GM23338 (cell line): ENCODE data around the gene KLHDC9. TPM values are rescaled to one million over a fixed set of nuclear protein-coding genes. Genes with fewer than 3 reads are reported as not detected.

Source experiments
- ATAC-seq: fragments of 200-7000 bp; cut with Tn5 transposase; 3 replicates; pipeline ENCODE4 v1.9.1; 2020
- DNase-seq: peaks from one replicate; pipeline ENCODE4 v3.0.0-alpha.2; 2015; ENCODE audit warnings: low spot score
- H2AFZ ChIP-seq: fragments of 200-600 bp; sonication (generic); 2 replicates; pipeline ENCODE4 v1.8.0; 2016; ENCODE audit warnings: antibody characterized with exemption, mild to moderate bottlenecking, moderate library complexity
- H3F3A ChIP-seq: fragments of 200-600 bp; sonication (generic); replicated peaks from 2 replicates; pipeline ENCODE4 v1.8.0; 2017; ENCODE audit warnings: antibody characterized with exemption, mixed run types, low read depth
- H3K27ac ChIP-seq: fragments of 200-600 bp; sonication (generic); 2 replicates; pipeline ENCODE4 v1.6.1; 2016; ENCODE audit warnings: low read depth
- H3K27me3 ChIP-seq: fragments of 200-600 bp; sonication (generic); 2 replicates; pipeline ENCODE4 v1.8.0; 2016; ENCODE audit warnings: mild to moderate bottlenecking, mixed run types, moderate library complexity; ENCODE audit not compliant: insufficient read depth
- H3K36me3 ChIP-seq: fragments of 200-600 bp; sonication (generic); 2 replicates; pipeline ENCODE4 v1.8.0; 2016; ENCODE audit warnings: mild to moderate bottlenecking; ENCODE audit not compliant: insufficient read depth
- H3K4me1 ChIP-seq: fragments of 200-600 bp; sonication (generic); 2 replicates; pipeline ENCODE4 v1.8.0; 2016; ENCODE audit warnings: mild to moderate bottlenecking, moderate library complexity; ENCODE audit not compliant: insufficient read depth
- H3K4me2 ChIP-seq: fragments of 200-600 bp; sonication (generic); 2 replicates; pipeline ENCODE4 v1.7.1; 2017; ENCODE audit warnings: mixed run types
- H3K4me3 ChIP-seq: fragments of 200-600 bp; sonication (generic); 2 replicates; pipeline ENCODE4 v1.6.1; 2016; ENCODE audit warnings: mixed run types
- H3K79me2 ChIP-seq: fragments of 200-600 bp; sonication (generic); replicated peaks from 2 replicates; pipeline ENCODE4 v1.8.0; 2017; ENCODE audit warnings: mild to moderate bottlenecking; ENCODE audit not compliant: insufficient read depth
- H3K9me2 ChIP-seq: fragments of 200-600 bp; sonication (generic); 2 replicates; pipeline ENCODE4 v1.8.0; 2017; ENCODE audit not compliant: insufficient read depth
- H4K20me1 ChIP-seq: fragments of 200-600 bp; sonication (generic); replicated peaks from 2 replicates; pipeline ENCODE4 v1.8.0; 2017; ENCODE audit warnings: mild to moderate bottlenecking; ENCODE audit not compliant: insufficient read depth
- H3K27ac Mint-ChIP-seq: 2 replicates; pipeline ENCODE4 v1.8.0; 2020; ENCODE audit warnings: inconsistent platforms, mild to moderate bottlenecking, moderate library complexity, mixed read lengths
- H3K27me3 Mint-ChIP-seq: 3 replicates; pipeline ENCODE4 v1.8.0; 2022; ENCODE audit warnings: low read depth, mild to moderate bottlenecking, moderate library complexity, mixed read lengths, inconsistent platforms; ENCODE audit not compliant: insufficient read depth, poor library complexity
- H3K36me3 Mint-ChIP-seq: 3 replicates; pipeline ENCODE4 v1.8.0; 2021; ENCODE audit warnings: low read depth, mild to moderate bottlenecking, inconsistent platforms, moderate library complexity, mixed read lengths
- H3K4me1 Mint-ChIP-seq: 3 replicates; pipeline ENCODE4 v1.8.0; 2020; ENCODE audit warnings: mild to moderate bottlenecking, inconsistent platforms, mixed read lengths
- H3K4me3 Mint-ChIP-seq: 3 replicates; pipeline ENCODE4 v1.8.0; 2021; ENCODE audit warnings: moderate library complexity, mild to moderate bottlenecking, inconsistent platforms, mixed read lengths
- H3K9me3 Mint-ChIP-seq: 3 replicates; pipeline ENCODE4 v1.8.0; 2020; ENCODE audit warnings: moderate library complexity, mild to moderate bottlenecking, inconsistent platforms, mixed read lengths
- CREB1 ChIP-seq: fragments of 250-450 bp; sonication (Bioruptor Pico); IDR thresholded peaks from 2 replicates; pipeline ENCODE4 v1.5.0; 2020; ENCODE audit warnings: low read depth, mild to moderate bottlenecking, moderate library complexity
- EZH2 ChIP-seq: fragments of 200-600 bp; sonication (generic); IDR thresholded peaks from one replicate; pipeline ENCODE4 v1.8.0; 2017; ENCODE audit warnings: antibody characterized with exemption, mild to moderate bottlenecking, low read depth; ENCODE audit not compliant: unreplicated experiment
- EZH2phosphoT487 ChIP-seq: fragments of 200-600 bp; sonication (generic); IDR thresholded peaks from one replicate; pipeline ENCODE4 v1.8.1; 2018; ENCODE audit warnings: antibody characterized with exemption; ENCODE audit not compliant: unreplicated experiment
- JUNB ChIP-seq: IDR thresholded peaks from one replicate; pipeline ENCODE4 v1.6.1; 2016; ENCODE audit warnings: antibody characterized with exemption; ENCODE audit not compliant: unreplicated experiment
- NANOG ChIP-seq: IDR thresholded peaks from 2 replicates; pipeline ENCODE4 v1.6.1; 2016; ENCODE audit warnings: antibody characterized with exemption, borderline replicate concordance
- POLR2AphosphoS5 ChIP-seq: IDR thresholded peaks from 2 replicates; pipeline ENCODE4 v1.6.1; 2016; ENCODE audit warnings: antibody characterized with exemption, low read depth
- STAT1 ChIP-seq: IDR thresholded peaks from one replicate; pipeline ENCODE4 v1.6.1; 2016; ENCODE audit warnings: antibody characterized with exemption; ENCODE audit not compliant: unreplicated experiment
- ZNF114 ChIP-seq: fragments of 250-450 bp; sonication (Bioruptor Pico); IDR thresholded peaks from 2 replicates; pipeline ENCODE4 v1.5.0; 2020; ENCODE audit warnings: mild to moderate bottlenecking, moderate library complexity
- ZNF331 ChIP-seq: fragments of 250-450 bp; sonication (Bioruptor Pico); IDR thresholded peaks from 2 replicates; pipeline ENCODE4 v1.5.0; 2020; ENCODE audit warnings: low read depth, mild to moderate bottlenecking, moderate library complexity
- polyA plus RNA-seq: library from polyadenylated mRNA; unstranded; fragments of >200 nt; fragmentation: Nextera tagmentation; extraction: Ambion mirVana; gene quantifications from 2 replicates; pipeline ENCODE4 v1.2.1, GENCODE V29; 2016
- total RNA-seq: library from RNA; depleted of rRNA; stranded (reverse); fragments of >200 nt; shearing (Covaris generic); gene quantifications from 2 replicates; pipeline ENCODE4 v1.2.3, GENCODE V29; 2014
- TF ChIP-seq, protein P1 (sequence below): fragments of 250-450 bp; sonication (Bioruptor Pico); IDR thresholded peaks from 2 replicates; pipeline ENCODE4 v1.5.0; 2020; ENCODE audit warnings: mild to moderate bottlenecking, moderate library complexity
- TF ChIP-seq, protein P2 (sequence below): IDR thresholded peaks from 2 replicates; pipeline ENCODE4 v1.6.1; 2016; ENCODE audit warnings: antibody characterized with exemption
- TF ChIP-seq, protein P3 (sequence below), 2 experiments: fragments of 200-600 bp in 1 of 2; sonication (generic) in 1 of 2; conservative IDR thresholded peaks; 2 replicates each; pipeline versions ENCODE4 v1.5.1 to v1.6.1; 2016 to 2017; ENCODE audit warnings: antibody characterized with exemption in 2 of 2, low read depth in 2 of 2, mild to moderate bottlenecking in 2 of 2, moderate library complexity in 1 of 2
- TF ChIP-seq, protein P4 (sequence below): IDR thresholded peaks from one replicate; pipeline ENCODE4 v1.6.1; 2018; ENCODE audit warnings: antibody characterized with exemption; ENCODE audit not compliant: unreplicated experiment

KLHDC9 gene
- total and polyA plus RNA-seq, 2 experiments from 2014 or later: 5.6 to 6.6 TPM

DNA sequence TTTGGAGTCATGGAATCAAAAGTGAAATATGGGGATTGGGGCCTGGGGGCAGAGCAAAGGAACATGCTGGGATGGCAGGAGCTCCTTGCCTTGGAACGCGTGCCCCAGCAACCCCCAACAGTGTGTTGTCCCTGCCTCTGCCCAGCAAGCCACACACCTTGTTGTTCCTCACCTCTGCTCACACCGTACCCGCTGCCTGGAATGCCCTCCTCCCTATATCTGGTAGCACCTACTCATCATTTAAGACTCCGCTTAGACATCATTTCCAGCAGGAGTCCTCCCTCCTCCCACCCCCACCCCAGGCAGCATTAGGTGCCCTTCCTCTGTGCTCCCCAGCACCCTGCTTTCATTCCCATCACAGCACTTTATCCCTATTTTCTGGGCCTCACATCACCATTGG lies 16.6 kb upstream of the KLHDC9 start:
- Mint-ChIP-seq H3K9me3 (no peaks in the 10 kb centered on the region; the same call in 2 of the 3 replicates), H3K36me3 (no peaks in the 10 kb centered on the region; the same call in 2 of the 3 replicates), H3K27me3 (peaks cover 18% of the 10 kb centered on the region), H3K4me3 (no peak overlapping the region; the same call in 2 of the 3 replicates), H3K27ac (no peak overlapping the region), H3K4me1 (peaks cover 19% of the 10 kb centered on the region)
- no peak for DNase-seq
- H3K4me3 ChIP-seq: no peak overlapping the region
- H4K20me1 ChIP-seq: no peaks in the 10 kb centered on the region
- no peak overlapping the region for H2AFZ ChIP-seq
- H3K4me2 ChIP-seq: no peak overlapping the region
- H3K9me2 ChIP-seq: no peaks in the 10 kb centered on the region; the same call in 1 of the 2 replicates
- H3K4me1 ChIP-seq: peaks cover 11% of the 10 kb centered on the region
- no peak for TF ChIP-seq CREB1 (CRISPR knock-in tag)
- no peak for TF ChIP-seq EZH2phosphoT487
- no peak for TF ChIP-seq ZNF331 (CRISPR knock-in tag)
- no peak for TF ChIP-seq ZNF114 (CRISPR knock-in tag)
- TF ChIP-seq, protein P1, sequence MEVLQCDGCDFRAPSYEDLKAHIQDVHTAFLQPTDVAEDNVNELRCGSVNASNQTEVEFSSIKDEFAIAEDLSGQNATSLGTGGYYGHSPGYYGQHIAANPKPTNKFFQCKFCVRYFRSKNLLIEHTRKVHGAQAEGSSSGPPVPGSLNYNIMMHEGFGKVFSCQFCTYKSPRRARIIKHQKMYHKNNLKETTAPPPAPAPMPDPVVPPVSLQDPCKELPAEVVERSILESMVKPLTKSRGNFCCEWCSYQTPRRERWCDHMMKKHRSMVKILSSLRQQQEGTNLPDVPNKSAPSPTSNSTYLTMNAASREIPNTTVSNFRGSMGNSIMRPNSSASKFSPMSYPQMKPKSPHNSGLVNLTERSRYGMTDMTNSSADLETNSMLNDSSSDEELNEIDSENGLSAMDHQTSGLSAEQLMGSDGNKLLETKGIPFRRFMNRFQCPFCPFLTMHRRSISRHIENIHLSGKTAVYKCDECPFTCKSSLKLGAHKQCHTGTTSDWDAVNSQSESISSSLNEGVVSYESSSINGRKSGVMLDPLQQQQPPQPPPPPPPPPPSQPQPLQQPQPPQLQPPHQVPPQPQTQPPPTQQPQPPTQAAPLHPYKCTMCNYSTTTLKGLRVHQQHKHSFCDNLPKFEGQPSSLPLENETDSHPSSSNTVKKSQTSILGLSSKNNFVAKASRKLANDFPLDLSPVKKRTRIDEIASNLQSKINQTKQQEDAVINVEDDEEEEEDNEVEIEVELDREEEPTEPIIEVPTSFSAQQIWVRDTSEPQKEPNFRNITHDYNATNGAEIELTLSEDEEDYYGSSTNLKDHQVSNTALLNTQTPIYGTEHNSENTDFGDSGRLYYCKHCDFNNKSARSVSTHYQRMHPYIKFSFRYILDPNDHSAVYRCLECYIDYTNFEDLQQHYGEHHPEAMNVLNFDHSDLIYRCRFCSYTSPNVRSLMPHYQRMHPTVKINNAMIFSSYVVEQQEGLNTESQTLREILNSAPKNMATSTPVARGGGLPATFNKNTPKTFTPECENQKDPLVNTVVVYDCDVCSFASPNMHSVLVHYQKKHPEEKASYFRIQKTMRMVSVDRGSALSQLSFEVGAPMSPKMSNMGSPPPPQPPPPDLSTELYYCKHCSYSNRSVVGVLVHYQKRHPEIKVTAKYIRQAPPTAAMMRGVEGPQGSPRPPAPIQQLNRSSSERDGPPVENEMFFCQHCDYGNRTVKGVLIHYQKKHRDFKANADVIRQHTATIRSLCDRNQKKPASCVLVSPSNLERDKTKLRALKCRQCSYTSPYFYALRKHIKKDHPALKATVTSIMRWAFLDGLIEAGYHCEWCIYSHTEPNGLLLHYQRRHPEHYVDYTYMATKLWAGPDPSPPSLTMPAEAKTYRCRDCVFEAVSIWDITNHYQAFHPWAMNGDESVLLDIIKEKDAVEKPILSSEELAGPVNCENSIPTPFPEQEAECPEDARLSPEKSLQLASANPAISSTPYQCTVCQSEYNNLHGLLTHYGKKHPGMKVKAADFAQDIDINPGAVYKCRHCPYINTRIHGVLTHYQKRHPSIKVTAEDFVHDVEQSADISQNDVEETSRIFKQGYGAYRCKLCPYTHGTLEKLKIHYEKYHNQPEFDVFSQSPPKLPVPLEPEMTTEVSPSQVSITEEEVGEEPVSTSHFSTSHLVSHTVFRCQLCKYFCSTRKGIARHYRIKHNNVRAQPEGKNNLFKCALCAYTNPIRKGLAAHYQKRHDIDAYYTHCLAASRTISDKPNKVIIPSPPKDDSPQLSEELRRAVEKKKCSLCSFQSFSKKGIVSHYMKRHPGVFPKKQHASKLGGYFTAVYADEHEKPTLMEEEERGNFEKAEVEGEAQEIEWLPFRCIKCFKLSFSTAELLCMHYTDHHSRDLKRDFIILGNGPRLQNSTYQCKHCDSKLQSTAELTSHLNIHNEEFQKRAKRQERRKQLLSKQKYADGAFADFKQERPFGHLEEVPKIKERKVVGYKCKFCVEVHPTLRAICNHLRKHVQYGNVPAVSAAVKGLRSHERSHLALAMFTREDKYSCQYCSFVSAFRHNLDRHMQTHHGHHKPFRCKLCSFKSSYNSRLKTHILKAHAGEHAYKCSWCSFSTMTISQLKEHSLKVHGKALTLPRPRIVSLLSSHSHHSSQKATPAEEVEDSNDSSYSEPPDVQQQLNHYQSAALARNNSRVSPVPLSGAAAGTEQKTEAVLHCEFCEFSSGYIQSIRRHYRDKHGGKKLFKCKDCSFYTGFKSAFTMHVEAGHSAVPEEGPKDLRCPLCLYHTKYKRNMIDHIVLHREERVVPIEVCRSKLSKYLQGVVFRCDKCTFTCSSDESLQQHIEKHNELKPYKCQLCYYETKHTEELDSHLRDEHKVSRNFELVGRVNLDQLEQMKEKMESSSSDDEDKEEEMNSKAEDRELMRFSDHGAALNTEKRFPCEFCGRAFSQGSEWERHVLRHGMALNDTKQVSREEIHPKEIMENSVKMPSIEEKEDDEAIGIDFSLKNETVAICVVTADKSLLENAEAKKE (CRISPR knock-in tag): no peak
- no peak for TF ChIP-seq NANOG
- no peak for TF ChIP-seq POLR2AphosphoS5
- no peak for TF ChIP-seq EZH2
- TF ChIP-seq, protein P2, sequence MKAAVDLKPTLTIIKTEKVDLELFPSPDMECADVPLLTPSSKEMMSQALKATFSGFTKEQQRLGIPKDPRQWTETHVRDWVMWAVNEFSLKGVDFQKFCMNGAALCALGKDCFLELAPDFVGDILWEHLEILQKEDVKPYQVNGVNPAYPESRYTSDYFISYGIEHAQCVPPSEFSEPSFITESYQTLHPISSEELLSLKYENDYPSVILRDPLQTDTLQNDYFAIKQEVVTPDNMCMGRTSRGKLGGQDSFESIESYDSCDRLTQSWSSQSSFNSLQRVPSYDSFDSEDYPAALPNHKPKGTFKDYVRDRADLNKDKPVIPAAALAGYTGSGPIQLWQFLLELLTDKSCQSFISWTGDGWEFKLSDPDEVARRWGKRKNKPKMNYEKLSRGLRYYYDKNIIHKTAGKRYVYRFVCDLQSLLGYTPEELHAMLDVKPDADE: no peak
- TF ChIP-seq JUNB: no peak
- TF ChIP-seq, protein P3, sequence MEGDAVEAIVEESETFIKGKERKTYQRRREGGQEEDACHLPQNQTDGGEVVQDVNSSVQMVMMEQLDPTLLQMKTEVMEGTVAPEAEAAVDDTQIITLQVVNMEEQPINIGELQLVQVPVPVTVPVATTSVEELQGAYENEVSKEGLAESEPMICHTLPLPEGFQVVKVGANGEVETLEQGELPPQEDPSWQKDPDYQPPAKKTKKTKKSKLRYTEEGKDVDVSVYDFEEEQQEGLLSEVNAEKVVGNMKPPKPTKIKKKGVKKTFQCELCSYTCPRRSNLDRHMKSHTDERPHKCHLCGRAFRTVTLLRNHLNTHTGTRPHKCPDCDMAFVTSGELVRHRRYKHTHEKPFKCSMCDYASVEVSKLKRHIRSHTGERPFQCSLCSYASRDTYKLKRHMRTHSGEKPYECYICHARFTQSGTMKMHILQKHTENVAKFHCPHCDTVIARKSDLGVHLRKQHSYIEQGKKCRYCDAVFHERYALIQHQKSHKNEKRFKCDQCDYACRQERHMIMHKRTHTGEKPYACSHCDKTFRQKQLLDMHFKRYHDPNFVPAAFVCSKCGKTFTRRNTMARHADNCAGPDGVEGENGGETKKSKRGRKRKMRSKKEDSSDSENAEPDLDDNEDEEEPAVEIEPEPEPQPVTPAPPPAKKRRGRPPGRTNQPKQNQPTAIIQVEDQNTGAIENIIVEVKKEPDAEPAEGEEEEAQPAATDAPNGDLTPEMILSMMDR (conservative IDR thresholded peaks at IDR 0.05; ENCODE audit: low read depth in 2 of 2): no peak
- TF ChIP-seq, protein P4, sequence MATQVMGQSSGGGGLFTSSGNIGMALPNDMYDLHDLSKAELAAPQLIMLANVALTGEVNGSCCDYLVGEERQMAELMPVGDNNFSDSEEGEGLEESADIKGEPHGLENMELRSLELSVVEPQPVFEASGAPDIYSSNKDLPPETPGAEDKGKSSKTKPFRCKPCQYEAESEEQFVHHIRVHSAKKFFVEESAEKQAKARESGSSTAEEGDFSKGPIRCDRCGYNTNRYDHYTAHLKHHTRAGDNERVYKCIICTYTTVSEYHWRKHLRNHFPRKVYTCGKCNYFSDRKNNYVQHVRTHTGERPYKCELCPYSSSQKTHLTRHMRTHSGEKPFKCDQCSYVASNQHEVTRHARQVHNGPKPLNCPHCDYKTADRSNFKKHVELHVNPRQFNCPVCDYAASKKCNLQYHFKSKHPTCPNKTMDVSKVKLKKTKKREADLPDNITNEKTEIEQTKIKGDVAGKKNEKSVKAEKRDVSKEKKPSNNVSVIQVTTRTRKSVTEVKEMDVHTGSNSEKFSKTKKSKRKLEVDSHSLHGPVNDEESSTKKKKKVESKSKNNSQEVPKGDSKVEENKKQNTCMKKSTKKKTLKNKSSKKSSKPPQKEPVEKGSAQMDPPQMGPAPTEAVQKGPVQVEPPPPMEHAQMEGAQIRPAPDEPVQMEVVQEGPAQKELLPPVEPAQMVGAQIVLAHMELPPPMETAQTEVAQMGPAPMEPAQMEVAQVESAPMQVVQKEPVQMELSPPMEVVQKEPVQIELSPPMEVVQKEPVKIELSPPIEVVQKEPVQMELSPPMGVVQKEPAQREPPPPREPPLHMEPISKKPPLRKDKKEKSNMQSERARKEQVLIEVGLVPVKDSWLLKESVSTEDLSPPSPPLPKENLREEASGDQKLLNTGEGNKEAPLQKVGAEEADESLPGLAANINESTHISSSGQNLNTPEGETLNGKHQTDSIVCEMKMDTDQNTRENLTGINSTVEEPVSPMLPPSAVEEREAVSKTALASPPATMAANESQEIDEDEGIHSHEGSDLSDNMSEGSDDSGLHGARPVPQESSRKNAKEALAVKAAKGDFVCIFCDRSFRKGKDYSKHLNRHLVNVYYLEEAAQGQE: no peak
- TF ChIP-seq STAT1: no peak
- no peaks in the 10 kb centered on the region for H3K36me3 ChIP-seq
- no peaks in the 10 kb centered on the region for H3K79me2 ChIP-seq
- H3K27ac ChIP-seq: no peak overlapping the region
- peaks cover 5% of the 10 kb centered on the region; the same call in 1 of the 2 replicates for H3F3A ChIP-seq
- no peaks in the 10 kb centered on the region for H3K27me3 ChIP-seq
- no peak for ATAC-seq
